Progenitor cell of endocrine pancreas (in vitro differentiated cells): ENCODE measurements around the gene TEK. TPM values are rescaled to one million over a fixed set of nuclear protein-coding genes. Genes with fewer than 3 reads are reported as not detected.

Experiments
- DNase-seq: peaks from one replicate; pipeline ENCODE4 v3.0.0; 2021; ENCODE audit warnings: low spot score; ENCODE audit not compliant: unreplicated experiment
- H3K27ac Mint-ChIP-seq: 2 replicates; pipeline ENCODE4 v1.8.0; 2021; ENCODE audit warnings: mild to moderate bottlenecking, moderate library complexity, mixed read lengths
- H3K27me3 Mint-ChIP-seq: 2 replicates; pipeline ENCODE4 v1.8.0; 2021; ENCODE audit warnings: mixed read lengths
- H3K36me3 Mint-ChIP-seq: 2 replicates; pipeline ENCODE4 v1.8.0; 2022; ENCODE audit warnings: mixed read lengths; ENCODE audit not compliant: insufficient read depth
- H3K4me1 Mint-ChIP-seq: 2 replicates; pipeline ENCODE4 v1.8.0; 2021; ENCODE audit warnings: low read depth, mixed read lengths
- H3K4me3 Mint-ChIP-seq: 2 replicates; pipeline ENCODE4 v1.8.0; 2021; ENCODE audit warnings: low read depth, mild to moderate bottlenecking, moderate library complexity, mixed read lengths
- H3K9me3 Mint-ChIP-seq: 2 replicates; pipeline ENCODE4 v1.8.0; 2021; ENCODE audit warnings: low read depth, mixed read lengths
- total RNA-seq: library from RNA; stranded (reverse); gene quantifications from 2 replicates; pipeline ENCODE4 v1.2.1, GENCODE V29; 2021
- TF ChIP-seq, protein P1 (sequence below): fragments of 200-600 bp; sonication (generic); IDR thresholded peaks from one replicate; pipeline ENCODE4 v1.5.0; 2021; ENCODE audit warnings: antibody characterized with exemption, mild to moderate bottlenecking; ENCODE audit not compliant: unreplicated experiment

Gene TEK
- total RNA-seq, 1 donor from 2014 or later = not detected

DNA sequence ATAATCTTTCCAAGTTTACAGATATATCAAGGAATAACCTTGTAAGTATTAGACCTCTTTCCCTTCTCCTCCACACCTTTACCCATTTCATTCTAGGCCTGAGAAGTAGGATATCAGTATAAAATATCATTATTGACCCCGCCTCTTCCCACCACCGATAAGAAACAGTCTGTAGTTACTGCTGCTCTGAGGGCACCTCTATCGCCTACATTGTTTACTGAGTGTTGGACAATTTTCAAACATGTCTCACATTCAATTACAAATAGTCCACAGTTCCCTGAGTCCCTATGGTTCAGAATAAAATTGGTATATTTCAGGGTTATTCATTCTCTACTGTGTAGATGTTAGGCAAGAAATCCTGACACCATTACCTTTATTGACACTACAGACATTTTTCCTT, 73.4 kb downstream of the TEK start:
- no peaks in the 10 kb centered on the region for H3K36me3 Mint-ChIP-seq
- no peaks in the 10 kb centered on the region for H3K27me3 Mint-ChIP-seq
- peaks cover 5% of the 10 kb centered on the region for H3K4me1 Mint-ChIP-seq
- peaks cover 11% of the 10 kb centered on the region for H3K9me3 Mint-ChIP-seq
- H3K4me3 Mint-ChIP-seq = no peak overlapping the region
- DNase-seq = no peak
- no peak overlapping the region for H3K27ac Mint-ChIP-seq
- TF ChIP-seq, protein P1, sequence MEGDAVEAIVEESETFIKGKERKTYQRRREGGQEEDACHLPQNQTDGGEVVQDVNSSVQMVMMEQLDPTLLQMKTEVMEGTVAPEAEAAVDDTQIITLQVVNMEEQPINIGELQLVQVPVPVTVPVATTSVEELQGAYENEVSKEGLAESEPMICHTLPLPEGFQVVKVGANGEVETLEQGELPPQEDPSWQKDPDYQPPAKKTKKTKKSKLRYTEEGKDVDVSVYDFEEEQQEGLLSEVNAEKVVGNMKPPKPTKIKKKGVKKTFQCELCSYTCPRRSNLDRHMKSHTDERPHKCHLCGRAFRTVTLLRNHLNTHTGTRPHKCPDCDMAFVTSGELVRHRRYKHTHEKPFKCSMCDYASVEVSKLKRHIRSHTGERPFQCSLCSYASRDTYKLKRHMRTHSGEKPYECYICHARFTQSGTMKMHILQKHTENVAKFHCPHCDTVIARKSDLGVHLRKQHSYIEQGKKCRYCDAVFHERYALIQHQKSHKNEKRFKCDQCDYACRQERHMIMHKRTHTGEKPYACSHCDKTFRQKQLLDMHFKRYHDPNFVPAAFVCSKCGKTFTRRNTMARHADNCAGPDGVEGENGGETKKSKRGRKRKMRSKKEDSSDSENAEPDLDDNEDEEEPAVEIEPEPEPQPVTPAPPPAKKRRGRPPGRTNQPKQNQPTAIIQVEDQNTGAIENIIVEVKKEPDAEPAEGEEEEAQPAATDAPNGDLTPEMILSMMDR = no peak

DNA sequence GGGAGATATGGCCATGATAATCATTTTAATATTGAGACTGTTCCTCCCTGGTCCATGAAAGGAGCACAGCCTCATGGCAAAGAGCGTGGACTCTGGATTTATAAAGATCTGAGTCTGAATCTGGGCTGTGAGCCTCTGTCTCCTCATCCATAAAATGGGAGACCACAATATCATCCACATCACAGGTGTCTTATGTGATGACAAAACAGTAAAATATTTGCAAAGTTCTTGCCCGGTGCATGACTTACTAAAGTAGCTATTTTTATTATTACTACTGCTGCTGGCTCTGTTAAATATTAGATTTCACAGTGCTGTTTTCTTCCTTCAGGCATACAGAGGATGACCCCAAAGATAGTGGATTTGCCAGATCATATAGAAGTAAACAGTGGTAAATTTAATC, 74.1 kb downstream of the TEK start:
- H3K4me3 Mint-ChIP-seq = no peak overlapping the region

DNA sequence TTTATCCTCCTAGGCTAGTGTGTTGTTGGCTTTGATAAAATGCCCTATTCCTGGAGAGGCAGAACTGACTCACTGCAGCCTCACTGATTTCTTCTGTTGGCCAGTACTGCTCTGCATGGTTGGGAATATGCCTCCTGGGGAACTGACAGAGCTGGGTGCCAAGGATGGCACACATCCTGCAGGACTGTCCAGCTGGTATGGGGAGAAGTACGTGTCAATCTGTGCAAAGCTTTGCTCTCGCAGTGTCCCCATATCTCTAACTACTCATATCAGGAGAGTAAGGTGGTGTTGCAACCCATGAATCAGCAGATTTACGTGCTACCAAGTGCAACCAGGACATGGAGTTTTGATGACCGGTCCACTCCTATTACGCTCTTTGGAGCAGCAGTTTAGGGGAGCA, 74.7 kb downstream of the TEK start:
- Mint-ChIP-seq H3K4me1 (peaks cover 8% of the 10 kb centered on the region), H3K36me3 (no peaks in the 10 kb centered on the region), H3K4me3 (no peak overlapping the region), H3K27ac (no peak overlapping the region), H3K27me3 (no peaks in the 10 kb centered on the region), H3K9me3 (peaks cover 4% of the 10 kb centered on the region)
- TF ChIP-seq, protein P1 = no peak
- no peak for DNase-seq

More for the DNA sequence above, 74.1 kb downstream of the TEK start:
- H3K36me3 Mint-ChIP-seq = no peaks in the 10 kb centered on the region
- DNase-seq = no peak
- TF ChIP-seq, protein P1 = no peak
- peaks cover 6% of the 10 kb centered on the region for H3K9me3 Mint-ChIP-seq
- no peak overlapping the region for H3K27ac Mint-ChIP-seq
- H3K4me1 Mint-ChIP-seq = peaks cover 5% of the 10 kb centered on the region
- H3K27me3 Mint-ChIP-seq = no peaks in the 10 kb centered on the region

DNA sequence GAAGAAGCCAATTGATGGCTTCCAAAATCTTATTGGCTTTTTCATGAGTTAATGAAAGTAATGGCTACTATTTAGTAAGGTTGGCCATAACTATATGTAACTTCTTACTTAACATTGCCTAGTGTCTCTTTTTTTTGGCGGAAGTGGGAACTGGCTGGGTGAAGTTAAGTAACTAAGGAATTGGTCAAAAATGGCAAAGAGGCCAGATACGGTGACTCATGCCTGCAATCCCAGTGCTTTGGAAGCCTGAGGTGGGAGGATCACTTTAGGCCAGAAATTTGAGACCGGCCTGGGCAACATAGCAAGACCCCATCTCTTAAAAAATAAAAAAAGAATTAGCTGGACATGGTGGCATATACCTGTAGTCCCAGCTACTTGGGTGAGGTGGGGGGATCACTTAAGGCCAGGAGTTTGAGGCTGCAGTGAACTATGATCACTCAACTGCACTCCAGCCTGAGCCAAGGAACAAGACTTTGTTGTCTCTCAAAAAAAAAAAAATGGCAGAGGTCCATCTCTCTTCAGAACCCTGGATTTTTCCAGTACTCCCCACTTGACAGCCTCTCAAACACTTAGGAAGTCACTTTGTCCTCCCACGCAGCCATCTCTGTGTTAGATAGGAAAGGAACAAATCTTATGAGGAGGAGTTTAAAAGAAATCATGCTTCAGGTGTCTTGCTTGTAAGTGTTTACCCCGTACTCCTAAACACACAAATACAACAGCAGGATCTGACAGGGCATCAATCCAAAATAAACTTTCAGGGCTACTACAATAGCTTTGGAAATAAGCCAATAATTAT, 75.7 kb downstream of the TEK start:
- Mint-ChIP-seq H3K4me3 (no peak overlapping the region), H3K4me1 (peaks cover 4% of the 10 kb centered on the region), H3K27ac (no peak overlapping the region), H3K36me3 (no peaks in the 10 kb centered on the region), H3K9me3 (no peaks in the 10 kb centered on the region), H3K27me3 (no peaks in the 10 kb centered on the region)
- no peak for DNase-seq
- TF ChIP-seq, protein P1 = no peak

DNA sequence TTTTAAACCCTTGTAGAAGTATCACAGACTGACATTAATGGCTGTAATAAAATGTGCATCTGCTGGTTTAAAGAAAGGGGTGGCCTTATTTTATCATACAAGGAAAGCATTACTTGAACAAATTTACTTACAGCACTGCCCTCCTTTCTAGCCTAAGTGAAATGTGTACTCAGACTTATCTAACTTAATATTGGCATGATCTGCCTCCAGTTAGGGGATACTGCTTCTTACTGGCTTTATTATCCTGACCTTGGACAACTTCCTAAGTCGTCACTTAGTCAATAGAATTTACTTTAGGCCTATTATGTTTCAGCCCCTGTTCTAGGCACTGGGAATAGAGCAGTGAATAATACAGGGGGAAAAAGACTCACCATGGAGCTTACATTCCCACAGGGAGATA, 79.4 kb downstream of the TEK start:
- Mint-ChIP-seq H3K4me3 (no peak overlapping the region), H3K4me1 (peaks cover 4% of the 10 kb centered on the region), H3K27me3 (no peaks in the 10 kb centered on the region), H3K36me3 (no peaks in the 10 kb centered on the region), H3K9me3 (no peaks in the 10 kb centered on the region), H3K27ac (no peak overlapping the region)
- TF ChIP-seq, protein P1 = no peak
- DNase-seq = no peak
